ENCODE measurements around the gene ALLC.

Gene ALLC

GRCh38 chr2:3680548-3681345 lies 22.7 kb downstream of the ALLC start:
- DNase-seq, result no peak

DNA sequence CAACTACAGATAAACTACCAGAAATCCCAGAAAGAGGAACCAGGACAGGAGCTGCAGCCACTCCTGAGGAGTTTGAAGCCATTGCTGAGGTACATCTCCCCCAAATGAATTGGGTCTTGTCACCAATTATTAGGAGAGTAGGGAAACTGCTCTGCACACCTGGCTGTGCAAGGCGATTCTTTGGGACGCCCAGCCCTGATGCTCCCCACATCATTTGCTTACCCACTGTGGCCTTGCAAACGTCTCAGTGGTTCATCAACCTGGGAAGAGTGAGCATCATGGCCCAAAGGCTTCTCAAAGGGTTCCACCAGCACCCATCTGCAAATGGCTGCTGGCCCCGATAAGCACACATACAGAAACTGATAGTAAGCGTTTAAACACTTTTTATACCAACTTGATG lies 23.6 kb downstream of the ALLC start:
- no peak for DNase-seq

GRCh38 chr2:3682811-3683210 lies 24.8 kb downstream of the ALLC start:
- no peak for DNase-seq

- no peak for DNase-seq
Measured at GRCh38 chr2:3683748-3684454, 25.9 kb downstream of the ALLC start.

GRCh38 chr2:3689998-3690748 lies 32.2 kb downstream of the ALLC start:
- no peak for DNase-seq

GRCh38 chr2:3692375-3692774 lies 34.4 kb downstream of the ALLC start:
- no peak for DNase-seq

- no peak for DNase-seq
Measured at GRCh38 chr2:3696545-3696944, 38.5 kb downstream of the ALLC start.

DNA sequence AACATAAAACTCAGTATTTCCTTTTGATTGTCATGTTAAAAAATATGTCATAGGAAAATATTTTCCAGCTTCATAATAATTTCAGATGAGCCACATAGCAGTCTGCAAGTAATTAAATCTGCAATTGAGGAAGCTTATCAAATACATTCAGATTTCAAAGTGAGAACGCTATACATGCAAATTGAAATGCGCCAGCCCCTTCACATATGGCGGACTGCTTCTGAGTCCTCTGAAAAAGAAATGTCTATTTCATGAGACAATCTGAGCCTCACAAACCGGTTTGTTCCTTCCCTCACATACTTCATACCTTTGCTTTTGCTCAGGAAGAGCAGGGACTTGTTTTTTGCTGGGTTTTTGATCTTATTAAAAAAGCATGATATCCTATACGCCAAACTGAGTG lies 43.1 kb downstream of the ALLC start:
- DNase-seq, result no peak

DNA sequence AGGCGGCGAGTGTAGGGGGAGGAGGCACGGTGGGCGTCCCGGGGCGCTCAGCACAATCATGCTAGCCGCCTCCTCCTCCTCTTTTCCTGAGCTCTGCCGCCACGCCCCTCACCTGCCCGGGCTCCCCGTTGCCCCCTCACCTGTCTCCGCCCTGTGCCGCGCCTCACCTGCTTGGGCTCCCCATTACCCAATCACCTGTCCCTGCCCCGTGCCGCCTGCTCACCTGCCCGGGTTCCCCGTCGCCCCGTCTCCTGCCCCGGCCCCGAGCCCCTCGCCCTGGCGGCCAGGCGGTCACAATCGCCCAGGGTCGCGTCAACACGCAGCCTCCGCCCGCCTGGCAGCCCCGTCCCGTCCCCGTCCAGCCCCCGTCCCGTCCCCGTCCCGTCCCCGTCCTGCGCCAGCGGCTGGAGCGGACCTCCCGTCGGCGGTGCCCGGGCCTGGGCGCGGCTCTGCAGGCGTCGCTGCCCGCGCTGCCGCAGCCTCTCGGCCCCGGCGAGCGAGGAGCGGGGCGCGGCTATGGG lies 45.3 kb downstream of the ALLC start, which contains the start of gene DCDC2C:
Gene DCDC2C, plus strand, starts transcription at position 340 of the 521 bp plus-strand sequence. Its CDS starts 177 bp downstream, at position 517.
- no peak for DNase-seq

- DNase-seq, result no peak
Measured at GRCh38 chr2:3703757-3704355, 45.9 kb downstream of the ALLC start.

DNA sequence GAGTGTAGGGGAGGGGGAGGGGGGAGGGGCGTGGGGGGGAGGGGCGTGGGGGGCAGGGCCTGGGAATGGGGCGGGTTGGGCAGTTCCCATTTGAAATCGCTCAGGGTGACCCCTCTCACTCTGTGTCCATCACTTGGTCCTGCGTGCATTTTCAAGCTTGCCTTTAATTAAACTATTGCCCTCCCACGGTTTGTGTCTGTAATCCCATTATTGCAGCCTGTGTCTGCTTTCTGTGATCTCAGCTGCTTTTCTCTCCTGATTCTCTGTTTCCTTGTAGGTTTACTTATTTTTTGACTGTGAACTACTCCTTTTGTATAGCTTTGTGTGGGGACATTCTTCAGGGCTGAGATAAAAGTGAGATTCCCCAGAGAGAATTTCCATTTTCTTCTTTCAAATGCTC lies 46.7 kb downstream of the ALLC start:
- no peak for DNase-seq

DNA sequence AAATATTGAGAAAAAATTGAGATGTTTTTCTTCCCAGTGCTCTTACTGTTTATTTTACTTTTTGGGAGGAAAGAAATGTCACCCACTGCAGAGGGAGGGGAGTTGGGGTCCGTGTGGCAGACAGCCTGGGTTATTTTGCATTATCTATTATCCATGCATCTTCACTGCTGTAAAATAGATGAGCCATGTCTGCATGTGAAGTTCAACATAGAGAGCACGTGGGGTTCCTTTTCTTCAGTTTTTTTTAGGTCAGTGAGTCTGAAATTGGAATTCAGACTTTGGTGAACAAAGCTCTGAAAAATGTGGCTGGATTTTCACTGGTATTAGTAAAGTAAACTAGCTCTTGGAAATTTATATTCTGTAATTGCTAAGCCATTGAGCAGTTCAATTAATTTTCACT lies 47.8 kb downstream of the ALLC start:
- no peak for DNase-seq

- no peak for DNase-seq
Measured at GRCh38 chr2:3706892-3707291, 48.9 kb downstream of the ALLC start.

- no peak for DNase-seq
Measured at GRCh38 chr2:3708576-3708975, 50.6 kb downstream of the ALLC start.

DNA sequence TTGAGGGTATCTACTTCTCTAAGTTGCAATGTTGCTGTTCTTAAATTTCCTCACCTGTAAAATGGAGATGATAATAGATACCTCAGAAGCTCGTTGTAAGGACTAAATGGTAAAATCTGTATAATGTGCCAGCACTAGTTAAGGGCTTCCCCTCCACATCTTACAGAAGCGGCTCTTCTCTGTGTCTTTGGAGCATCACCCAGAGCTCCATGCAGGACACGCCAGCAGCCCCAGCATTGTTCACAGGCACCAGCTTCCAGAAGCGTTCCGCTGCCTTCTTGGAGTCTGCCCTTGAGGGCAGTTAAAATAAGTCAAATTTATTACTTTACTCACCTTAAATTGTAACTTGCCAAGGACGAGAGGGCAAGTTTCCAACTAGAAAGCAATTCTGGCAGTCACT lies 51.2 kb downstream of the ALLC start:
- DNase-seq, result no peak

DNA sequence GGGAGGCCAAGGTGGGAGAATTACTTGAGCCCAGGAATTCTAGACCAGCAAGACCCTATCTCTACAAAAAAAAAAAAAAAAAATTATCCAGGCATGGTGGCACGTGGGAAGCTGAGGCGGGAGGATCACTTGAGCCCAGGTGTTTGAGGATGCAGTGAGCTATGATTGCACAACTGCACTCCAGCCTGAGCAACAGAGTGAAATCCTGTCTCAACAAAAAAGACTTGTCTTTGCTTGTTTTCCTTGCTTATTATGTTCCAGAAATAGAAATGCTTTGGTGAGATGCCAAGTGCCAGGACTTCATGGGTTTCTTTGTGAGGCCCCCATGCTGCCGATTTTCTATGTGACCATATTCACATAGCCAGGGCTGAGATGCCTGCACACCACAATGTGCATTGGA lies 54.4 kb downstream of the ALLC start:
- DNase-seq, result no peak

DNA sequence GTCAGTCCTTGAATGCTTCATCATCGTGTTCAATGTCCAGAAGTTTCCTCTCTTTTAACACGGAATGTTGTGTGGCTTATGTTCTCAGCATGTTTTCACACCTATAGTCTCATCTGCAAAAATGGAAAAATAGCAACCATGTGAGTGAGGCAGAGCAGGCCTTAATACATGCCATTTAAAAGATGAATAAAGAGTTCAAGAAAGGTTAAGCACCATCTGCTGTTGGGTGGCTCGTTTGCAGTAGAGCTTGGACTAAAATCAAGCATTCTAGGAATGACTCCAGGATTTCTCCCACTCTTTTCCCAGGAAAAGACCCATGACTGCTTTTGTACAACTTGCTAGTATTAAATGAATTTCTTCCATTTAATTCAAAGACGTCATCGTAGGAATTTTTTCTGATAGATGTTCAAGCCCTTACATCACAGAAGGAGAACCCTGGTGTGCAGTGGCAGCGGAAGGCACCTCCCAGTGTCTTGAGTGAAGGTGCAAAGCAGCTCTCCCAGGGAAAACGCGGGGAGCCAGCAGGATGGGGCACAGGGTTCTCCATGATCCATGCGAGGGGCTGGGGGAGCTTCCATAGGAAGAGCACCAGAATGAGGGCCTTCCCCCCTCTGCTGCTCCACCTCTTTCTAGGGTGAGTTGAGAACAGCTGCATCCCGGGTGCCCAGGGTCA lies 55.0 kb downstream of the ALLC start:
- DNase-seq, result no peak

- DNase-seq, result no peak
Measured at GRCh38 chr2:3718679-3719078, 60.7 kb downstream of the ALLC start.

DNA sequence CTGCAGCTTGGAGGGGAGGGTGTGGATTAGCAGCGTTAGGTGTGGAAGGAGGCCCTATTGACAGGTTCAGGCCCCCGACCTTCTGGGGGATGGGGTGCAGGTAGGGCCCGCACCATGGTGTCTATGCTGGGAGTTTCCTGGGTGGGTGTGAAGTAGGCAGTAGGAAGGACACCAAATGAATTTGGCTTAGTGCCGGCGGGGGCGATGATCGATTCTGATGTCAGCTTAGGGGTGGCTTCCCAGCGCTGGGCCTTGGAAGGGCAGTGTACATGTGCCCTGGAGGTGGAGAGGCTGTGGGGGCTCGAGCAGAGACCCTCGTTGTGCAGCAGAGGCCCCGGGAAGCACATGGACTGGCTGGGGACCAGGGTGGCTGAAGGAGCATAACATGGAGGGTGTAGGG lies 67.0 kb downstream of the ALLC start:
- no peak for DNase-seq

- DNase-seq, result no peak
Measured at GRCh38 chr2:3725458-3726250, 67.7 kb downstream of the ALLC start.

- DNase-seq, result no peak
Measured at GRCh38 chr2:3726511-3726910, 68.5 kb downstream of the ALLC start.

Data from NCI-H1092 (cell line).